ENCODE measurements around the gene SBF2.

DNA sequence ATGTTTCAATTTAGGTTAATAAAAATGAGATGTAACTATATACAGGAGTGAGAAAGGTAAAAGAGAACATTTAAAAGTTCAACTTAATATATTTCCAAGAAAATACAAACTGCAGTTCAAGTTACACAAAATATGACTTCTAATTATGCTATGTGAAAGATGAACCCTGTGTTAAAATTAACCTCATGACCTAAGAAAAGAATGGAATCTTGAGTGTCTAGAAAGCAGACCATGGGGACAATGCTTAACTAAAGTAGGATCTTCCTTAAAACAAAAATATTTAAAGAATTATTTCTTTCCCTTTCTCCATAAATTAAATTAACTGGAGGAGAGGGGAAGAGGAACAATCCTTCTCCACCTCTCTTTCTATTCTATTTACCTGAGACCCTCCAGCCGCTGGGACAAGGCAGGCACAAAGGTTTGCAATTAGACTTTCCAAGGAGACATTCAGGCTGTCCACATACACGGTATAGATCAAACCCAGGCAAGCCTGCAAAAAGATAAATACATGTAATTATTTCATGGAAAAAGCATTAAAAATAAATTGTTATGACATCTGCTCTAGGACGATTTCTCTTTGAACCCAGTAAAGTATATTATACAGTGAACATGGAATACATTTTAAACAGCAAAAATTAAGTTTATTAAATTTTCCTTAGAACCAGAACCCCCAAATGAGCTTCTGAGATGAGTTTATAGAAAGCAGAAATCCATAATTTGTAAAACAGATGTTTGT is 264.5 kb downstream of the SBF2 start:
- TF ChIP-seq, protein P1, sequence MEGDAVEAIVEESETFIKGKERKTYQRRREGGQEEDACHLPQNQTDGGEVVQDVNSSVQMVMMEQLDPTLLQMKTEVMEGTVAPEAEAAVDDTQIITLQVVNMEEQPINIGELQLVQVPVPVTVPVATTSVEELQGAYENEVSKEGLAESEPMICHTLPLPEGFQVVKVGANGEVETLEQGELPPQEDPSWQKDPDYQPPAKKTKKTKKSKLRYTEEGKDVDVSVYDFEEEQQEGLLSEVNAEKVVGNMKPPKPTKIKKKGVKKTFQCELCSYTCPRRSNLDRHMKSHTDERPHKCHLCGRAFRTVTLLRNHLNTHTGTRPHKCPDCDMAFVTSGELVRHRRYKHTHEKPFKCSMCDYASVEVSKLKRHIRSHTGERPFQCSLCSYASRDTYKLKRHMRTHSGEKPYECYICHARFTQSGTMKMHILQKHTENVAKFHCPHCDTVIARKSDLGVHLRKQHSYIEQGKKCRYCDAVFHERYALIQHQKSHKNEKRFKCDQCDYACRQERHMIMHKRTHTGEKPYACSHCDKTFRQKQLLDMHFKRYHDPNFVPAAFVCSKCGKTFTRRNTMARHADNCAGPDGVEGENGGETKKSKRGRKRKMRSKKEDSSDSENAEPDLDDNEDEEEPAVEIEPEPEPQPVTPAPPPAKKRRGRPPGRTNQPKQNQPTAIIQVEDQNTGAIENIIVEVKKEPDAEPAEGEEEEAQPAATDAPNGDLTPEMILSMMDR (conservative IDR thresholded peaks at IDR 0.05 in 1 of 2, IDR thresholded peaks at IDR 0.05 in 1 of 2; ENCODE audit: extremely low read depth in 1 of 2, insufficient read depth in 1 of 2, low read depth in 1 of 2, low read length in 2 of 2): no peak
- TF ChIP-seq EZH2 (IDR thresholded peaks at IDR 0.05; ENCODE audit: borderline replicate concordance, low read length): no peak

All from mammary epithelial cell (primary cell).